ENCODE measurements around the gene MRPL17. TPM values are rescaled to one million over a fixed set of nuclear protein-coding genes. Genes with fewer than 3 reads are reported as not detected.

The MRPL17 gene
- total and polyA plus RNA-seq, 2 donors (not counting 1 experiment from before 2014, with no cell fraction given), result 44.4 to 53.2 TPM

DNA sequence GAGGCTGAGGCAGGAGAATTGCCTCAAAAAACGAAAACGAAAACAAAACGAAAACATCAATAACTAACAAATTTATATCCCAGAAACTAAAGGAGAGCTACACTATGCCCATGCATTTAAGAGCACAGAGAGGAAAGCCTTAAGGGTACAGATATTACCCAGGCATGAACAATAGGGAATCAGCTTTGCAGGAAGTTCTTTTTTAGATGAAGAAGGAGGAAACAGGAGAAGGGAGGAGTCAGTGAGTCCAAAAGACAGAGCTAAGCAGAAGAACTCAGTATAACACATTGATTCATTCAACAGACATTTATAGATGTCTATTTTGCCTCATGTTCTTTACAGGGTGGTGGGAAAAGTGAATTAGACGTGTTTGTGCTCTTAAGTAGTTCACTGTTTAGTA is 8.3 kb downstream of the MRPL17 start:
- Histone ChIP-seq H3K9ac (ENCODE audit: insufficient read depth, low read length) (no peak overlapping the region), H3K9me3 (ENCODE audit: control insufficient read depth, insufficient read depth, low read depth, low read length) (no peaks in the 10 kb centered on the region), H3K4me1 (ENCODE audit: control insufficient read depth, extremely low read depth, insufficient read depth, low read length) (no peaks in the 10 kb centered on the region), H3K4me3 (replicated peaks in 1 of 4; ENCODE audit: control extremely low read depth in 1 of 4, insufficient read depth in 1 of 4, low read depth in 3 of 4, low read length in 4 of 4) (no peak overlapping the region), H4K20me1 (ENCODE audit: control insufficient read depth, extremely low read depth, insufficient read depth, low read length) (no peaks in the 10 kb centered on the region), H2AFZ (ENCODE audit: low read length) (no peak overlapping the region), H3K79me2 (ENCODE audit: control insufficient read depth, insufficient read depth, low read length) (no peaks in the 10 kb centered on the region), H3K27ac (ENCODE audit: insufficient read depth, low read length) (no peak overlapping the region), H3K36me3 (ENCODE audit: control insufficient read depth, insufficient read depth, low read length) (no peaks in the 10 kb centered on the region), H3K27me3 (ENCODE audit: control insufficient read depth, insufficient read depth, low read length) (no peaks in the 10 kb centered on the region), H3K4me2 (ENCODE audit: extremely low read depth, insufficient read depth, low read length) (no peak overlapping the region)
- DNase-seq (ENCODE audit: low read depth in 2 of 2), result no peak
- TF ChIP-seq, protein P1, sequence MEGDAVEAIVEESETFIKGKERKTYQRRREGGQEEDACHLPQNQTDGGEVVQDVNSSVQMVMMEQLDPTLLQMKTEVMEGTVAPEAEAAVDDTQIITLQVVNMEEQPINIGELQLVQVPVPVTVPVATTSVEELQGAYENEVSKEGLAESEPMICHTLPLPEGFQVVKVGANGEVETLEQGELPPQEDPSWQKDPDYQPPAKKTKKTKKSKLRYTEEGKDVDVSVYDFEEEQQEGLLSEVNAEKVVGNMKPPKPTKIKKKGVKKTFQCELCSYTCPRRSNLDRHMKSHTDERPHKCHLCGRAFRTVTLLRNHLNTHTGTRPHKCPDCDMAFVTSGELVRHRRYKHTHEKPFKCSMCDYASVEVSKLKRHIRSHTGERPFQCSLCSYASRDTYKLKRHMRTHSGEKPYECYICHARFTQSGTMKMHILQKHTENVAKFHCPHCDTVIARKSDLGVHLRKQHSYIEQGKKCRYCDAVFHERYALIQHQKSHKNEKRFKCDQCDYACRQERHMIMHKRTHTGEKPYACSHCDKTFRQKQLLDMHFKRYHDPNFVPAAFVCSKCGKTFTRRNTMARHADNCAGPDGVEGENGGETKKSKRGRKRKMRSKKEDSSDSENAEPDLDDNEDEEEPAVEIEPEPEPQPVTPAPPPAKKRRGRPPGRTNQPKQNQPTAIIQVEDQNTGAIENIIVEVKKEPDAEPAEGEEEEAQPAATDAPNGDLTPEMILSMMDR (conservative IDR thresholded peaks at IDR 0.05 in 1 of 2, IDR thresholded peaks at IDR 0.05 in 1 of 2; ENCODE audit: low read depth in 1 of 2, low read length in 2 of 2), result no peak
- TF ChIP-seq EZH2 (IDR thresholded peaks at IDR 0.05; ENCODE audit: low read length, missing control alignments), result no peak

DNA sequence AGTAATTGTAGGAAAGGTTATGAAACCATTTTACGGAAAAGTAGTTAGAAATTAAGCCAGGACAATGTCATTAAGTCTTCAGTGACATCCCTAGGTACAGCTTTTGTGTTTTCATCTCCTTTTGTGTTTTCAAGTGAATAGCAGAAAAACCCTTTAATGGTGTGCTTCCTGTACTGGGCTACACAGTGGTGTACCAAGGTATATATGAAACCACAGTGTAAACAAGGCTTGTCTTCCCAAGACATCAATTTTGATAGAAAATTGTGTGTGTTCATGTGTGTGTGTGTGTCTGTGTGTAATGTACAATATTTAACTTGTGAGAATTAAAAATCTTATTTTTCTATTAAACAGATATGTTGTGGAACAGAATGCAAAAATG is 8.9 kb downstream of the MRPL17 start:
- no peaks in the 10 kb centered on the region for H3K9me3 ChIP-seq (ENCODE audit: control insufficient read depth, insufficient read depth, low read depth, low read length)
- no peak overlapping the region for H3K4me2 ChIP-seq (ENCODE audit: extremely low read depth, insufficient read depth, low read length)
- no peak overlapping the region for H3K4me3 ChIP-seq (replicated peaks in 1 of 4; ENCODE audit: control extremely low read depth in 1 of 4, insufficient read depth in 1 of 4, low read depth in 3 of 4, low read length in 4 of 4)
- H3K27ac ChIP-seq (ENCODE audit: insufficient read depth, low read length), result no peak overlapping the region
- no peaks in the 10 kb centered on the region for H3K36me3 ChIP-seq (ENCODE audit: control insufficient read depth, insufficient read depth, low read length)
- H4K20me1 ChIP-seq (ENCODE audit: control insufficient read depth, extremely low read depth, insufficient read depth, low read length), result no peaks in the 10 kb centered on the region
- no peaks in the 10 kb centered on the region for H3K4me1 ChIP-seq (ENCODE audit: control insufficient read depth, extremely low read depth, insufficient read depth, low read length)
- no peak overlapping the region for H2AFZ ChIP-seq (ENCODE audit: low read length)
- H3K9ac ChIP-seq (ENCODE audit: insufficient read depth, low read length), result no peak overlapping the region
- no peaks in the 10 kb centered on the region for H3K79me2 ChIP-seq (ENCODE audit: control insufficient read depth, insufficient read depth, low read length)
- TF ChIP-seq, protein P1 (conservative IDR thresholded peaks at IDR 0.05 in 1 of 2, IDR thresholded peaks at IDR 0.05 in 1 of 2; ENCODE audit: low read depth in 1 of 2, low read length in 2 of 2), result no peak
- TF ChIP-seq EZH2 (IDR thresholded peaks at IDR 0.05; ENCODE audit: low read length, missing control alignments), result no peak
- H3K27me3 ChIP-seq (ENCODE audit: control insufficient read depth, insufficient read depth, low read length), result no peaks in the 10 kb centered on the region
- no peak for DNase-seq (ENCODE audit: low read depth in 2 of 2)

DNA sequence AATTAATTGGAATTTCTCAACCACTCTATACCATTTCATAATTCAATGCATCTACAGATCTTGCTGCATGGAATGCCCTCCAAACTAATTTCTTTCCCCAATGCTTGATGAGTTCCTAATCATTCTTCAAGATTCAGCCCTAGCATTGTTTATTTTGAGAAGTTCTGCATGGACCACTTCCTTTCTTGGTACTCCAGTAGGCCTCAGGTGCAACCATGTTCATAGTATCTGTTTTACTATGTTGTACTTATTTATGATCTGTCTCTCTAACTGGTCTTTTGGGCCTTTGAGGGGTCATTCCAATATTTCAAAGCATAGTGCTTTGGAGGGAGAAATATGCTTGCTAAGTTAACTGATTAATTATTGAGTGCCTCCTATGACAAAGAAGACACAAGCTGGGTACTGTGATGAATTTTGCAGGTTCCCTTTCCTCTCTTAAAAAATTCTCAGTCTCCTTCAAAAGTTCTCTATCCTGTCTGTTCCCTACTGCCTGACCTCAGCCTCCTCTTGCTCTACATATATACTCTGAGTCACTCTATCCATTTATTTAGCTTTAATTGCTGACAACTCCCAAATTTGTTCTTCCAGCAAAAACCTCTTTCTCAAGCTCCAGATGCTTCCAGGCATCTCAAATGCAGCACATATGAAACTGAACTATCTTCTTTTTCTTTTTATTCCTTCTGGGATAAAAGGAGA is 9.5 kb downstream of the MRPL17 start:
- DNase-seq (ENCODE audit: low read depth in 2 of 2), result peak in 1 of 2 donors; percentile 34
- no peaks in the 10 kb centered on the region for H3K79me2 ChIP-seq (ENCODE audit: control insufficient read depth, insufficient read depth, low read length)
- H3K27ac ChIP-seq (ENCODE audit: insufficient read depth, low read length), result no peak overlapping the region
- H3K4me3 ChIP-seq (replicated peaks in 1 of 4; ENCODE audit: control extremely low read depth in 1 of 4, insufficient read depth in 1 of 4, low read depth in 3 of 4, low read length in 4 of 4), result no peak overlapping the region
- H4K20me1 ChIP-seq (ENCODE audit: control insufficient read depth, extremely low read depth, insufficient read depth, low read length), result no peaks in the 10 kb centered on the region
- H3K4me1 ChIP-seq (ENCODE audit: control insufficient read depth, extremely low read depth, insufficient read depth, low read length), result no peaks in the 10 kb centered on the region
- H2AFZ ChIP-seq (ENCODE audit: low read length), result no peak overlapping the region
- H3K9ac ChIP-seq (ENCODE audit: insufficient read depth, low read length), result no peak overlapping the region
- no peaks in the 10 kb centered on the region for H3K9me3 ChIP-seq (ENCODE audit: control insufficient read depth, insufficient read depth, low read depth, low read length)
- H3K27me3 ChIP-seq (ENCODE audit: control insufficient read depth, insufficient read depth, low read length), result no peaks in the 10 kb centered on the region
- H3K4me2 ChIP-seq (ENCODE audit: extremely low read depth, insufficient read depth, low read length), result no peak overlapping the region
- TF ChIP-seq, protein P1 (conservative IDR thresholded peaks at IDR 0.05 in 1 of 2, IDR thresholded peaks at IDR 0.05 in 1 of 2; ENCODE audit: low read depth in 1 of 2, low read length in 2 of 2), result no peak
- no peak for TF ChIP-seq EZH2 (IDR thresholded peaks at IDR 0.05; ENCODE audit: low read length, missing control alignments)
- H3K36me3 ChIP-seq (ENCODE audit: control insufficient read depth, insufficient read depth, low read length), result no peaks in the 10 kb centered on the region

Data from fibroblast of lung (primary cell).